Breast epithelium (tissue), 3 donors: ENCODE results near the gene PDCD11.

Source experiments
- POLR2A ChIP-seq: fragments of 450-650 bp; IDR thresholded peaks from one replicate; pipeline ENCODE4 v1.6.1; 2016; ENCODE audit warnings: antibody characterized with exemption, mild to moderate bottlenecking, moderate library complexity
- POLR2AphosphoS5 ChIP-seq, 3 donors: sonication (generic); formaldehyde crosslinking; IDR thresholded peaks; one replicate each; pipeline ENCODE4 v1.6.1; 2017; ENCODE audit warnings: antibody characterized with exemption in 3 of 3
- TF ChIP-seq, protein P1 (sequence below), 3 donors: fragments of 450-650 bp; IDR thresholded peaks; one replicate each; pipeline ENCODE4 v1.5.1; 2016 to 2017; ENCODE audit warnings: antibody characterized with exemption in 3 of 3, mild to moderate bottlenecking in 3 of 3, moderate library complexity in 3 of 3

DNA sequence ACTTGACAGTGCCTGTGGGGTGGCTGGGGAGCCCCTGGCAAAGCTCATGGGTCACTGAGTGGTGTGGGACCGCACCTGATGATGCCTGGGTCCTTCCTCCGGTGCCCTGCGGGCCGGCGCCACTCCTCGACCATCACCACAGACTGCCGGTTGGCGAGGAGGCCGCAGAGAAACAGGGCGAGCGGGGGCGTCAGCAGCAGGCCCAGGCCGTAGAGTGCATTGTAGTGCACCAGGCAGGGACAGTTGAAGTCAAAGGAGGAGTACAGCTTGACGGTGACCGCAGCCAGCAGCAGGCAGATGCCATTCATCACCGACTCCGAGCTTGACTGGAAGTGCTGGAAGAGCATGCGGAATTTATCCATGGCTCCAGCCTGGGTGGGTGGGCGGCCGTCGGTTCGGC, 82.2 kb downstream of the PDCD11 start:
- TF ChIP-seq, protein P1, sequence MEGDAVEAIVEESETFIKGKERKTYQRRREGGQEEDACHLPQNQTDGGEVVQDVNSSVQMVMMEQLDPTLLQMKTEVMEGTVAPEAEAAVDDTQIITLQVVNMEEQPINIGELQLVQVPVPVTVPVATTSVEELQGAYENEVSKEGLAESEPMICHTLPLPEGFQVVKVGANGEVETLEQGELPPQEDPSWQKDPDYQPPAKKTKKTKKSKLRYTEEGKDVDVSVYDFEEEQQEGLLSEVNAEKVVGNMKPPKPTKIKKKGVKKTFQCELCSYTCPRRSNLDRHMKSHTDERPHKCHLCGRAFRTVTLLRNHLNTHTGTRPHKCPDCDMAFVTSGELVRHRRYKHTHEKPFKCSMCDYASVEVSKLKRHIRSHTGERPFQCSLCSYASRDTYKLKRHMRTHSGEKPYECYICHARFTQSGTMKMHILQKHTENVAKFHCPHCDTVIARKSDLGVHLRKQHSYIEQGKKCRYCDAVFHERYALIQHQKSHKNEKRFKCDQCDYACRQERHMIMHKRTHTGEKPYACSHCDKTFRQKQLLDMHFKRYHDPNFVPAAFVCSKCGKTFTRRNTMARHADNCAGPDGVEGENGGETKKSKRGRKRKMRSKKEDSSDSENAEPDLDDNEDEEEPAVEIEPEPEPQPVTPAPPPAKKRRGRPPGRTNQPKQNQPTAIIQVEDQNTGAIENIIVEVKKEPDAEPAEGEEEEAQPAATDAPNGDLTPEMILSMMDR (IDR thresholded peaks at IDR 0.05) = no peak
- TF ChIP-seq POLR2A (no peak), POLR2AphosphoS5 (IDR thresholded peaks at IDR 0.05) (no peak)
